Neutrophil (primary cell): Measurements from ENCODE around the gene GAPDHS.
A peak's percentile ranks its signal among the peaks of the same experiment; 100 is the strongest.

Source experiments
- H3K27ac ChIP-seq: fragments of 200-600 bp; sonication (generic); 2 replicates; pipeline ENCODE4 v1.5.1; 2016; ENCODE audit warnings: mild to moderate bottlenecking, moderate library complexity
- H3K27me3 ChIP-seq: fragments of 200-600 bp; sonication (generic); 2 replicates; pipeline ENCODE4 v1.6.0; 2016; ENCODE audit warnings: mild to moderate bottlenecking
- H3K36me3 ChIP-seq: fragments of 200-600 bp; sonication (generic); 2 replicates; pipeline ENCODE4 v1.5.1; 2017
- H3K4me1 ChIP-seq, 2 experiments: fragments of 200-600 bp in 1 of 2; sonication (generic) in 1 of 2; 1 replicate in 1 of 2; 2 replicates in 1 of 2; pipeline versions ENCODE4 v1.5.1 to v1.6.1; 2013 to 2016; ENCODE audit warnings: low read depth in 1 of 2, low read length in 1 of 2, mild to moderate bottlenecking in 1 of 2, moderate library complexity in 1 of 2; ENCODE audit not compliant: control insufficient read depth in 1 of 2, insufficient read depth in 1 of 2
- H3K4me3 ChIP-seq, 2 experiments: fragments of 200-600 bp in 1 of 2; sonication (generic) in 1 of 2; 1 replicate in 1 of 2; 2 replicates in 1 of 2; pipeline ENCODE4 v1.5.1; 2013 to 2016; ENCODE audit warnings: low read depth in 1 of 2, low read length in 1 of 2, mild to moderate bottlenecking in 1 of 2, moderate library complexity in 1 of 2
- H3K9me3 ChIP-seq: fragments of 200-600 bp; sonication (generic); 2 replicates; pipeline ENCODE4 v1.5.1; 2016
- CTCF ChIP-seq: fragments of 200-600 bp; sonication (generic); IDR thresholded peaks from 2 replicates; pipeline ENCODE4 v1.5.1; 2016; ENCODE audit warnings: antibody characterized with exemption

GAPDHS gene

GRCh38 chr19:35546532-35546931 is 13.3 kb downstream of the GAPDHS start:
- no peaks in the 10 kb centered on the region for H3K27me3 ChIP-seq
- peaks cover 15 to 16% of the 10 kb centered on the region in 2 experiments for H3K4me1 ChIP-seq
- TF ChIP-seq CTCF, result no peak
- H3K4me3 ChIP-seq, result no peak overlapping the region
- H3K27ac ChIP-seq, result no peak overlapping the region
- no peaks in the 10 kb centered on the region for H3K9me3 ChIP-seq
- no peaks in the 10 kb centered on the region for H3K36me3 ChIP-seq

GRCh38 chr19:35549174-35549788 is 16.0 kb downstream of the GAPDHS start:
- TF ChIP-seq CTCF, result peak; percentile 72
- H3K36me3 ChIP-seq, result no peaks in the 10 kb centered on the region
- H3K27ac ChIP-seq, result no peak overlapping the region
- H3K4me1 ChIP-seq, result peaks cover 15 to 16% of the 10 kb centered on the region in 2 experiments
- H3K27me3 ChIP-seq, result no peaks in the 10 kb centered on the region
- no peaks in the 10 kb centered on the region for H3K9me3 ChIP-seq
- H3K4me3 ChIP-seq, result no peak overlapping the region

DNA sequence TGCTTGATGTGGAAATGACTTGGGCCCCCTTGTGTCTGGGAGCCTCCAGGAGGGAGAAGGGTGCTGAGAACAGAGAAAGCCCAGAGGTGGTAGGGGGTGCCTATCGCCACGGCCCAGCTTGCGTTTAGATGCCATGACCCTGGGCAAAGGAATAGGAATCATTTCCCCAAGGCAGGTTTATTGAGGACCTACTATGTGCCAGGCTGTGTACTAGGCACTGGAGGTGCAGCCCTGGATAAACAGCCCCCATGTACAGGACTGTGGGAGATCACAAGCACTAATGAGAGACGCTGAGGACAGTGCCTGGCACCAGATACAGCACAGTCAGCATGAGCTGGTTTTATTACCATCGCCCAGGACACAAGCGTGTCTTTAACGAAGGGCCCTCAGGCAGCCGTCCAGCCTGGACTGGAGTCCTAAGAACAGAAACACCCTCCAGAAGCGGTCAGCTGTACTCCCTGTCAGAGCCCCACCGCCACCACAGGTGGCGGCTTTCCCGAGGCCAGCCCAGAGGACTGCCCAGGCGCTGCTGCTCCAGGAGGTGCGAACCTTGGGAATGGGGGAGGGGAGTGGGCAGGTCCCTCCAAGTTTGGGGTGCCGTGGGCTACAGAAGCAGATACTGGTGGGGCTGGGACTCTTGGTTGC is 16.7 kb downstream of the GAPDHS start:
- TF ChIP-seq CTCF, result no peak
- Histone ChIP-seq H3K36me3 (no peaks in the 10 kb centered on the region), H3K4me3 (no peak overlapping the region), H3K9me3 (no peaks in the 10 kb centered on the region), H3K27me3 (peaks cover 5% of the 10 kb centered on the region), H3K4me1 (peaks cover 11 to 13% of the 10 kb centered on the region in 2 experiments), H3K27ac (no peak overlapping the region)

GRCh38 chr19:35551091-35551810 is 18.0 kb downstream of the GAPDHS start:
- Histone ChIP-seq H3K9me3 (no peaks in the 10 kb centered on the region), H3K4me3 (no peak overlapping the region), H3K4me1 (peaks cover 2 to 3% of the 10 kb centered on the region in 2 experiments), H3K27ac (no peak overlapping the region), H3K27me3 (peaks cover 17% of the 10 kb centered on the region), H3K36me3 (no peaks in the 10 kb centered on the region)
- no peak for TF ChIP-seq CTCF

DNA sequence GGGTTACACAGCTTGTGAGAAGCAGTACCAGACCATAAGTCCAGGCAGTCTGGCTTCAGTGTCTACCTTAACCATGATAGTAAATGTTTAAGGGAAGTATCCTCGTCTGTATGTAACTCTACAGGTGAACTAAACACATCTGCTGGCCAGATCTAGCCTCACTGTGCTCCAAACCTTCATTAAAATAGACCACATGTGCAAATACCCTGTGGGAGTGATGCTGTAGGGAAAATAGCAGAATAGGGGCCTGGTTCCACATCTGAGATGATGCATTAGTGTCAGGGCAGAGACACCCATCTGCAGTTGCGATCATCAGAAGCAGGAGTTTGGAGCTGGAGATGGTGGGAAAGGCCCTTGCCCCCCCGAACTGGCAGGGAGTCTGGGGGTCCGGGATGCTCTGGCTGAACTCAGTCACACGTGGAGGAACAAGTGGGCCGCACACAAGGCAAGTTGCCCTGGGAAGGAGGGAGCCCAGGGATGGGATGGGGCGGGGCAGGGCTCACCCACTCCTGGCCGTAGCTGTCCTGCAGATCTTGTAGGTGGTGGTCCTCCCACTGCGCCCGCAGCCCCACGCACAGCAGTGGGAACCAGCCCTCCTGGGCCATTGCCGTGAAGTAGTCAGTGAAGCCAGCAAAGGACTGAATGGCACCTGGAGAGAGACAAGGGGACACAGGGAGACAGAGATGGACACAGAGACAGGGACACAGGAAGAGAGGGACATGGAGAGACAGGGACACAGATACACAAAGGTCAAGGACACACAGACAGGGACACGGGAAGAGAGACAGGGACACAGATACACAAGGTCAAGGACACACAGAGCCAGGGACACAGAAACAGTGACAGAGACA is 19.5 kb downstream of the GAPDHS start:
- no peak overlapping the region for H3K4me3 ChIP-seq
- H3K4me1 ChIP-seq, result peaks cover 0 to 3% of the 10 kb centered on the region in 2 experiments
- no peaks in the 10 kb centered on the region for H3K9me3 ChIP-seq
- H3K27me3 ChIP-seq, result peaks cover 32% of the 10 kb centered on the region
- no peak for TF ChIP-seq CTCF
- H3K27ac ChIP-seq, result no peak overlapping the region
- H3K36me3 ChIP-seq, result no peaks in the 10 kb centered on the region
